ENCODE data around the gene SEC23IP.

DNA sequence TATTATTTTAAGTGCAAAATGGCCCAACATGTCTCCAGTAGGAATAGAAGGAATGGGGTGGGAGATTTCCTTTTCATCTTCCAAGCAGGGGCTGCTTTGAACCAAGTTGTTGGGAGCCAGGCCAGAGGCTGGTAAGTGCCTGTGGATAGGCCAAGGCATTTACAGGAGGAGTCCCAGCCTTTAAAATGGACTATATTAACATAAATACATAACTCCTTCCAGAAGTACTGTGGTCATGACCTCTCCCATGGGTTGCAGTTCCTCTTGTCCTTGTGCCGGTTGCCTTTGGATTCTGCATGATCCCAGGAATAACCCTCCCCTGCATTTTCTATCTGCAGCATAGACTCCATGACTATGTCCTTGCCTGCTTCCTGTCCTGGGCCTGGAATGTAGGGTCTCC, 95.8 kb downstream of the SEC23IP start:
- TF ChIP-seq CTCF (conservative IDR thresholded peaks at IDR 0.05 in 1 of 2, IDR thresholded peaks at IDR 0.05 in 1 of 2; ENCODE audit: extremely low read depth in 1 of 2, insufficient read depth in 1 of 2, low read depth in 1 of 2, low read length in 2 of 2) (no peak), EZH2 (IDR thresholded peaks at IDR 0.05; ENCODE audit: borderline replicate concordance, low read length) (no peak)

All from mammary epithelial cell (primary cell).